ENCODE measurements around the gene NEUROD4. TPM values are rescaled to one million over a fixed set of nuclear protein-coding genes. Genes with fewer than 3 reads are reported as not detected.

NEUROD4 gene
- total RNA-seq, 1 donor from 2014 or later = not detected

GRCh38 chr12:55063291-55063690 lies 43.5 kb downstream of the NEUROD4 start:
- TF ChIP-seq CTCF (IDR thresholded peaks at IDR 0.05; ENCODE audit: insufficient read depth, low read length, severe bottlenecking) = no peak
- H3K27me3 ChIP-seq (ENCODE audit: control insufficient read depth, insufficient read depth, low read length) = peaks cover 2% of the 10 kb centered on the region
- DNase-seq (ENCODE audit: low read depth) (no peak), FAIRE-seq (no peak)
- H3K4me3 ChIP-seq (ENCODE audit: low read depth, low read length) = no peak overlapping the region
- H3K36me3 ChIP-seq (ENCODE audit: control insufficient read depth, insufficient read depth, low read length) = no peaks in the 10 kb centered on the region

GRCh38 chr12:55065535-55065934 lies 45.8 kb downstream of the NEUROD4 start:
- FAIRE-seq = no peak
- H3K27me3 ChIP-seq (ENCODE audit: control insufficient read depth, insufficient read depth, low read length) = peaks cover 2% of the 10 kb centered on the region

GRCh38 chr12:55067701-55068100 lies 47.9 kb downstream of the NEUROD4 start:
- Histone ChIP-seq H3K4me3 (ENCODE audit: low read depth, low read length) (no peak overlapping the region), H3K27me3 (ENCODE audit: control insufficient read depth, insufficient read depth, low read length) (peaks cover 2% of the 10 kb centered on the region), H3K36me3 (ENCODE audit: control insufficient read depth, insufficient read depth, low read length) (no peaks in the 10 kb centered on the region)
- DNase-seq (ENCODE audit: low read depth) = no peak
- no peak for TF ChIP-seq CTCF (IDR thresholded peaks at IDR 0.05; ENCODE audit: insufficient read depth, low read length, severe bottlenecking)
- no peak for FAIRE-seq

More at GRCh38 chr12:55065535-55065934, 45.8 kb downstream of the NEUROD4 start:
- Histone ChIP-seq H3K4me3 (ENCODE audit: low read depth, low read length) (no peak overlapping the region), H3K36me3 (ENCODE audit: control insufficient read depth, insufficient read depth, low read length) (no peaks in the 10 kb centered on the region)
- TF ChIP-seq CTCF (IDR thresholded peaks at IDR 0.05; ENCODE audit: insufficient read depth, low read length, severe bottlenecking) = no peak
- no peak for DNase-seq (ENCODE audit: low read depth)

- Histone ChIP-seq H3K4me3 (ENCODE audit: low read depth, low read length) (no peak overlapping the region), H3K27me3 (ENCODE audit: control insufficient read depth, insufficient read depth, low read length) (peaks cover 2% of the 10 kb centered on the region), H3K36me3 (ENCODE audit: control insufficient read depth, insufficient read depth, low read length) (no peaks in the 10 kb centered on the region)
- DNase-seq (ENCODE audit: low read depth) = peak; percentile 52
- peak; percentile 81 for TF ChIP-seq CTCF (IDR thresholded peaks at IDR 0.05; ENCODE audit: insufficient read depth, low read length, severe bottlenecking)
- no peak for FAIRE-seq
Observed at GRCh38 chr12:55068416-55069010, 48.7 kb downstream of the NEUROD4 start.

GRCh38 chr12:55072083-55072482 lies 52.3 kb downstream of the NEUROD4 start:
- DNase-seq (ENCODE audit: low read depth) = peak; percentile 42
- no peak for FAIRE-seq

More at GRCh38 chr12:55072083-55072482, 52.3 kb downstream of the NEUROD4 start:
- H3K4me3 ChIP-seq (ENCODE audit: low read depth, low read length) = no peak overlapping the region
- no peaks in the 10 kb centered on the region for H3K27me3 ChIP-seq (ENCODE audit: control insufficient read depth, insufficient read depth, low read length)
- peak; percentile 75 for TF ChIP-seq CTCF (IDR thresholded peaks at IDR 0.05; ENCODE audit: insufficient read depth, low read length, severe bottlenecking)
- no peaks in the 10 kb centered on the region for H3K36me3 ChIP-seq (ENCODE audit: control insufficient read depth, insufficient read depth, low read length)

Measured in bronchial epithelial cell (primary cell).